A549 (cell line): ENCODE measurements around the gene CDH4. TPM values are rescaled to one million over a fixed set of nuclear protein-coding genes. Genes with fewer than 3 reads are reported as not detected.

ENCODE experiments used
- ATAC-seq, 2 experiments: fragments of 200-7000 bp in 1 of 2; fragments of >200 bp in 1 of 2; cut with Nextera tagmentation in 1 of 2; cut with Tn5 transposase in 1 of 2; 3 replicates each; pipeline versions ENCODE4 v1.8.0 to v1.9.1; 2018 to 2020; ENCODE audit warnings: mild to moderate bottlenecking in 1 of 2, moderate library complexity in 1 of 2
- CTCF ChIA-PET: fragments of 300-600 bp; sonication (Branson Sonifier 250); formaldehyde crosslinking; extraction: SDS; loops from one replicate; lab custom pipeline; 2021; ENCODE audit warnings: antibody characterized with exemption, inconsistent platforms; lab: Yijun Ruan, JAX
- POLR2A ChIA-PET: fragments of 350-600 bp; formaldehyde crosslinking; extraction: SDS; loops from one replicate; lab custom pipeline; 2021; ENCODE audit warnings: antibody characterized with exemption, inconsistent platforms; lab: Yijun Ruan, JAX
- DNase-seq, 2 experiments: peaks; one replicate each; pipeline versions ENCODE4 v3.0.0 to v3.0.0-alpha.2; 2011 to 2016; ENCODE audit warnings: low read depth in 1 of 2, low spot score in 1 of 2
- FAIRE-seq: peaks from 2 replicates; lab custom pipeline; 2011; peaks lifted over from hg19 to GRCh38; lab: Jason Lieb, UNC
- H3K27ac ChIP-seq, 2 experiments: fragments of >200 bp; sonication (Bioruptor Twin); formaldehyde crosslinking; 3 replicates each; pipeline ENCODE4 v1.5.1; 2016 to 2017
- H3K4me1 ChIP-seq: fragments of >200 bp; sonication (Bioruptor Twin); formaldehyde crosslinking; 3 replicates; pipeline ENCODE4 v1.6.1; 2016
- H3K4me2 ChIP-seq: fragments of >200 bp; sonication (Bioruptor Twin); formaldehyde crosslinking; 3 replicates; pipeline ENCODE4 v1.6.1; 2016
- H3K4me3 ChIP-seq: fragments of >200 bp; sonication (Bioruptor Twin); formaldehyde crosslinking; 3 replicates; pipeline ENCODE4 v1.5.1; 2016
- H3K9me3 ChIP-seq: fragments of >200 bp; sonication (Bioruptor Twin); formaldehyde crosslinking; 3 replicates; pipeline ENCODE4 v1.6.1; 2016
- ATOH8 ChIP-seq: fragments of 250-450 bp; sonication (Bioruptor Pico); IDR thresholded peaks from 2 replicates; pipeline ENCODE4 v1.5.0; 2020; ENCODE audit warnings: low read depth, mild to moderate bottlenecking, moderate library complexity
- CEBPB ChIP-seq, 2 experiments: fragments of >200 bp in 1 of 2; sonication (Bioruptor Twin) in 1 of 2; formaldehyde crosslinking in 1 of 2; IDR thresholded peaks; 2 replicates each; pipeline ENCODE4 v1.6.1; 2012 to 2016
- CHD2 ChIP-seq: fragments of 150-350 bp; IDR thresholded peaks from 2 replicates; pipeline ENCODE4 v1.6.1; 2014; ENCODE audit warnings: low read length; ENCODE audit not compliant: partially characterized antibody
- ESRRA ChIP-seq: fragments of 150-350 bp; IDR thresholded peaks from 2 replicates; pipeline ENCODE4 v1.6.1; 2014; ENCODE audit warnings: mild to moderate bottlenecking, low read length, borderline replicate concordance
- FOSL2 ChIP-seq, 2 experiments: fragments of 450-650 bp in 1 of 2; fragments of >200 bp in 1 of 2; sonication (Bioruptor Twin) in 1 of 2; formaldehyde crosslinking; IDR thresholded peaks; 2 replicates each; pipeline versions ENCODE4 v1.5.0 to v1.6.1; 2016 to 2020; ENCODE audit warnings: mild to moderate bottlenecking in 1 of 2, moderate library complexity in 1 of 2
- HES2 ChIP-seq: fragments of >200 bp; sonication (Bioruptor Twin); formaldehyde crosslinking; IDR thresholded peaks from 2 replicates; pipeline ENCODE4 v1.6.1; 2016
- HMGXB4 ChIP-seq: fragments of 250-450 bp; sonication (Bioruptor Pico); IDR thresholded peaks from 2 replicates; pipeline ENCODE4 v1.5.0; 2021; ENCODE audit warnings: mild to moderate bottlenecking, moderate library complexity, borderline replicate concordance
- HOXA7 ChIP-seq: fragments of 250-450 bp; sonication (Bioruptor Pico); IDR thresholded peaks from 2 replicates; pipeline ENCODE4 v1.5.0; 2020; ENCODE audit warnings: mild to moderate bottlenecking, moderate library complexity
- KDM5A ChIP-seq: fragments of 200-600 bp; sonication (generic); IDR thresholded peaks from 2 replicates; pipeline ENCODE4 v1.6.1; 2016; ENCODE audit warnings: antibody characterized with exemption, mild to moderate bottlenecking
- MYC ChIP-seq: IDR thresholded peaks from 2 replicates; pipeline ENCODE4 v1.6.1; 2012; ENCODE audit warnings: mild to moderate bottlenecking, inconsistent platforms, low read length, improper control_type of control experiment, borderline replicate concordance
- PHF8 ChIP-seq: fragments of 200-600 bp; sonication (generic); IDR thresholded peaks from 2 replicates; pipeline ENCODE4 v1.6.1; 2016; ENCODE audit warnings: low read depth, mild to moderate bottlenecking, antibody characterized with exemption, moderate library complexity, borderline replicate concordance
- RAD21 ChIP-seq, 2 experiments: fragments of >200 bp in 1 of 2; sonication (Bioruptor Twin) in 1 of 2; formaldehyde crosslinking in 1 of 2; IDR thresholded peaks in 1 of 2; conservative IDR thresholded peaks in 1 of 2; 2 replicates in 1 of 2; 3 replicates in 1 of 2; pipeline ENCODE4 v1.6.1; 2012 to 2018; ENCODE audit warnings: inconsistent platforms in 1 of 2
- RNF2 ChIP-seq: fragments of 200-600 bp; sonication (generic); IDR thresholded peaks from 2 replicates; pipeline ENCODE4 v1.6.1; 2016; ENCODE audit warnings: low read depth, mild to moderate bottlenecking, antibody characterized with exemption, moderate library complexity, borderline replicate concordance
- SREBF2 ChIP-seq: fragments of 450-650 bp; IDR thresholded peaks from 2 replicates; pipeline ENCODE4 v1.6.1; 2014; ENCODE audit warnings: mild to moderate bottlenecking, moderate library complexity
- TFCP2L1 ChIP-seq: fragments of 250-450 bp; sonication (Bioruptor Pico); IDR thresholded peaks from 2 replicates; pipeline ENCODE4 v1.5.0; 2021; ENCODE audit warnings: mild to moderate bottlenecking
- ZSCAN20 ChIP-seq: fragments of 250-450 bp; sonication (Bioruptor Pico); IDR thresholded peaks from 2 replicates; pipeline ENCODE4 v1.8.0; 2022; ENCODE audit warnings: mild to moderate bottlenecking, moderate library complexity
- whole genome bisulfite sequencing: methylation state at CpG from one replicate; pipeline ENCODE4 v1.1.6; 2017; ENCODE audit errors: missing lambda C conversion rate; 5-methylcytosine and 5-hydroxymethylcytosine counted together
- polyA plus RNA-seq, 4 experiments: library from polyadenylated mRNA; depleted of rRNA in 3 of 4; stranded (reverse); fragments of >200 nt; fragmentation: RNase III in 1 of 4; extraction: RNeasy Plus Mini Kit Qiagen cat#74134 plus additional on column Dnase treatment in 1 of 4; gene quantifications; 2 replicates in 3 of 4; 3 replicates in 1 of 4; pipeline ENCODE4 v1.2.3, GENCODE V29; 2011 to 2017
- TF ChIP-seq, protein P1 (sequence below): fragments of 450-650 bp; IDR thresholded peaks from 2 replicates; pipeline ENCODE4 v1.6.1; 2014; ENCODE audit warnings: antibody characterized with exemption

CDH4 gene
- polyA plus RNA-seq, 2 of the 4 experiments (the other 2 are of a cell fraction): 3.4 to 10.3 TPM

DNA sequence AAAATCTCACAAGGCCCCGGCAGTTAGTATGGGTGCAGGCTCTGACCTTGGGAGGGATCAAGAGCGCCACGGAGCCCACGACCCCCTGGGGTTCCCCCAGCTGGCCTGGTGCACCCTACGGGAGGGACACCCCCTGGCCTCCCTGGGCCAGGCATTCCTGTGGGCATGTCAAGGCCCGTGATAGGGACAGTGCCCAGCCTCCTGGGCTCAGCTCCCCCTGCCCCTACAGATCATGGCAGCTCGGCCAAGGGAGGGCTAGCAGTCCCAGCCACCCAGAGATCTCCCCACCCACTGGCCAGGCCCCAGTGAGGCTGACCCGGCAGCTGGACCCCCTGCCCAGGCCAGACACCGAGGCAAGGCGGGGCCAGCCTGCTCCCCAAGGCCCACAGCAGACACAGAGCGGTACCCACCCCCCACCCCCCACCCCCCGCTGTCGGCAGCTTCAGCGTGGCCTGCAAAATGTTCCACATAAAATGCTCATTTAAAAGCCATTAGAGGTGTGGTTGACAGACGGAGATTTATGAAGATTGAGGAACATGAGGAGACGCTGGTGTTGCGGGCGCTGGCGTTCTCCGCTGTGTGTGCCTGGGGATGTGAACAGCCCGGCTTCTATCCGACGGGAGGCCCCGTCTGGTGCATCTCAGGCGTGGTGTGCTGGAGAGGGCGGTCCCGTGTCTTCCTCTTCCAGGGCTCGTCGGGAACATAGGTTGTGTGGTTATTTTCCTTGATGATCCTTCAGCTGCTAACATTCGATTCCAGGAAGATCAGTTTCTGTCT lies 625.1 kb downstream of the CDH4 start:
- Histone ChIP-seq H3K4me3 (no peak overlapping the region), H3K4me2 (no peak overlapping the region), H3K4me1 (no peaks in the 10 kb centered on the region), H3K27ac (no peak overlapping the region), H3K9me3 (peaks cover under 1% of the 10 kb centered on the region; the same call in 1 of the 3 replicates)
- TF ChIP-seq FOSL2 (IDR thresholded peaks at IDR 0.05): no peak
- no peak for TF ChIP-seq FOSL2 (CRISPR knock-in tag; IDR thresholded peaks at IDR 0.05)
- no peak for TF ChIP-seq PHF8
- no peak for TF ChIP-seq ZSCAN20 (CRISPR knock-in tag)
- no peak for TF ChIP-seq HOXA7 (CRISPR knock-in tag)
- TF ChIP-seq CEBPB (IDR thresholded peaks at IDR 0.05): no peak
- TF ChIP-seq MYC: no peak
- TF ChIP-seq CHD2: no peak
- no peak for TF ChIP-seq ATOH8 (CRISPR knock-in tag)
- ChIA-PET CTCF (interaction anchor here (1.2 to 1.9 kb wide), 4 partner anchors 19 to 1666 kb away, joined by 3 to 7 read pairs (median 4); no protein-coding TSS in a partner anchor), POLR2A (no interaction called here)
- 80% methylated on average over 25 of the region's 30 CpGs for WGBS
- ATAC-seq (no peak), DNase-seq (no peak), FAIRE-seq (no peak)

DNA sequence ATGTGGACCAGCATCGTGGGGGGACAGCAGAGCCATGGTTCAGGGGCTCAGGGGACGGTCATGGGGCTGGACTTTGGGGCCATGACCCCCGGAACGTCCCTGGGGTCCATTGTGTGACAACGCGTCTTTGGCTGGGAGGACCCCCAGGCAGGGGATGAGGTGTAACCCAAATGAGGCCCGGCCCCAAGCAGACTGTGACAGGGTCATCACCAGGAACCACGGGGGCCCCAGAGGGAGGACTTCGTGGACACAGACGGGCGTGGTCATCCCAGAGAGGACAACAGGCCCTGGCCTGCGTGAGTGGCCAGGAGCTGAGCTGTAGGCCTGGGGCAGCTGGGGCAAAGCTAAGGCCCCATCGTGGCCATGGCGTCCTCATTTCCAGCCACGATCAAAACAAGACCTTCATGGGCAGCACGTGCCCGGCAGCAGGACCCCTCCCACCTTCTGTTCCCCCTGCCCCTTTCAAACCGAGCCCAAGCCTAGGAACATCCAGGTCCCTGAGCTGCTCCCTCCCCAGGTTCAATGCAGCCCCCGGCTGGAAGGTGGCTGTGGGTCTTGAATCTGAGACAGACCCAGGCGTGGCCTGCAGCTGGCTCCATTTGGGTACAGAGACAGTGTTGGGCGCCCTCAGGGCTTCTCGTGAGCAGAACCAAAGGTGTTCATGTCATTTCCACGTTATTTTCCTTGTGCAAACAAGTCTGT lies 625.9 kb downstream of the CDH4 start:
- Histone ChIP-seq H3K4me1 (no peaks in the 10 kb centered on the region), H3K27ac (no peak overlapping the region), H3K9me3 (no peaks in the 10 kb centered on the region), H3K4me3 (no peak overlapping the region), H3K4me2 (no peak overlapping the region)
- no peak for TF ChIP-seq HES2
- no peak for TF ChIP-seq KDM5A
- TF ChIP-seq TFCP2L1 (CRISPR knock-in tag): no peak
- TF ChIP-seq CEBPB (IDR thresholded peaks at IDR 0.05): no peak
- TF ChIP-seq RAD21 (conservative IDR thresholded peaks at IDR 0.05 in 1 of 2, IDR thresholded peaks at IDR 0.05 in 1 of 2): no peak
- TF ChIP-seq, protein P1, sequence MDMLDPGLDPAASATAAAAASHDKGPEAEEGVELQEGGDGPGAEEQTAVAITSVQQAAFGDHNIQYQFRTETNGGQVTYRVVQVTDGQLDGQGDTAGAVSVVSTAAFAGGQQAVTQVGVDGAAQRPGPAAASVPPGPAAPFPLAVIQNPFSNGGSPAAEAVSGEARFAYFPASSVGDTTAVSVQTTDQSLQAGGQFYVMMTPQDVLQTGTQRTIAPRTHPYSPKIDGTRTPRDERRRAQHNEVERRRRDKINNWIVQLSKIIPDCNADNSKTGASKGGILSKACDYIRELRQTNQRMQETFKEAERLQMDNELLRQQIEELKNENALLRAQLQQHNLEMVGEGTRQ: no peak
- no peak for TF ChIP-seq HOXA7 (CRISPR knock-in tag)
- no peak for TF ChIP-seq SREBF2
- no peak for TF ChIP-seq RNF2
- TF ChIP-seq ESRRA: no peak
- no peak for TF ChIP-seq PHF8
- TF ChIP-seq HMGXB4 (CRISPR knock-in tag): no peak
- no peak for TF ChIP-seq ATOH8 (CRISPR knock-in tag)
- no peak for TF ChIP-seq MYC
- POLR2A ChIA-PET: no interaction called here
- no peak for FAIRE-seq
- no peak for DNase-seq
- CTCF ChIA-PET: interaction anchor here (1.2 to 1.9 kb wide), 3 partner anchors 18 to 1667 kb away, joined by 3 to 7 read pairs (median 6); no protein-coding TSS in a partner anchor
- ATAC-seq: no peak
- 71% methylated on average over 22 of the region's 23 CpGs for WGBS
